HG02870 (cell line): ENCODE data around the gene CHADL.

Experiments
- ATAC-seq: cut with Tn5 transposase; IDR thresholded peaks from one replicate; pipeline ENCODE4 v1.9.1; 2021; ENCODE audit warnings: mild to moderate bottlenecking, moderate library complexity; ENCODE audit not compliant: unreplicated experiment

The CHADL gene

DNA sequence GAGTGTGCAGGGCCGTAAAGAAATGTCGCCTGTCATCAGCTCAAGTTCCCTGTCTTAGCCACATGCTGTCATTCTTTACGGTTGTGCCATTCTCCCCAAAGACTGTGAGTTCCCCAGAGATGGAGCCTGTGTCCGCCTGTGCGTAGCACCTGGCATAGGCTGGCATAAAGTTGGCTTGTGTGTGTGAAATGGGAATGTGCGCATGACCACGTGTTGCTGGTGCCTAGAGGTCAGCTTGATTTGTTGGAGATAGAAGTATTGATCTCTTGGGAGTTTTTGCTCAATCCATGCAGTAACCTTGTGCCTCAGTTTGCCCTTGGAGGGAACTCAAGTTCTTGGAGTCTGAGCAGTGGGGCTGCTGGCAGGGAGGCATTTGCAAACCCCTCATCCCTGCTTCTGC lies 9.4 kb downstream of the CHADL start:
- no peak for ATAC-seq

DNA sequence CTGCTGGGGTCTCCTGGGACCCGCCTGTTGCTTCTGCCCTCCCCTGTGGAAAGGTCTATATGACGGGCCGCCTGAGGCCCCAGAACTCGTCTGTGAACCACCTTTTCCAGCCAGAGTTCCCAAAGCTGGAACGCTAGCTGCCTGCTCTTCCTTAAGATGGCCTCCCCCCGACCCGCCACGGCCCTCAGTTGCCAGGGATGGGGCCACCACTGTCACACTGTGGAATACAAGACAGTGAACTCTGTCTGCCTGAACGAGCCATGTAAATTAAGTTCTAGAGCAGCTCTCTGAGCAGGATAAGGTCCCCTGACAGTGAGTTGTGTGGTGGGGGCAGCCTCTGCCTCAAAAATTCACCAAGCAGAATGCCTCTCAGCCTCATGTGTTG lies 10.3 kb downstream of the CHADL start:
- no peak for ATAC-seq

DNA sequence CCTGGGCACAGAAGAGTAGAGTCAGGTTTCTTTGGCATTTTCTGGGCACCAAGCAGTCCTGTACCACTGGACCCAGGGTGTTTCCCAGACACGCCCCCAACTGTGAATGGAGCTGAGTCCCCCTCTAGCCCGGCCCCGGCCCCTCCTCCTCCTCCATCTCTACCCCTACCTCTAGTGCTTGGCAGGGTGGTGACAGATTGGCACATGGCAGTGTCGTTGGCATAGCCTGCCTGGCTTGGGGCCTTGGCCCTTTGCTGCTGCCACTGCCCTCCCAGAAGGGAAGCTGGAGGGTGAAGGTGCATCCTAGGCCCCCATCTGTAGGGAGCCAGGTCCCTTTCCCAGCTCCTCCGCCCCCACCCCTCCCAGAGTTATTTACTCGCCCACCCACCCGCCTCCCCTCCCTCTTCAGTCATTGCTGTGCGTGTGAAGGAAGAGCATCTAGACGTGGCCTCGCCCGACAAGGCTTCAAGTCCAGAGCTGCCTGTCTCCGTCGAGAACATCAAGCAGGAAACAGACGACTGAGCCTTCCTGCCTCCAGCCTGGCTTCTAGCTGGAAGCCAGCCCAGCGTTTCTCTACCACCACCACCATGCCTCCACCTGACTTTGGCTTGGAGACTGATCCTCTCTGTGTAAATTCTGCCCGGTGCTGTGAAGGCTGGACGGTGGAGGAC lies 10.9 kb downstream of the CHADL start:
- ATAC-seq, result no peak

DNA sequence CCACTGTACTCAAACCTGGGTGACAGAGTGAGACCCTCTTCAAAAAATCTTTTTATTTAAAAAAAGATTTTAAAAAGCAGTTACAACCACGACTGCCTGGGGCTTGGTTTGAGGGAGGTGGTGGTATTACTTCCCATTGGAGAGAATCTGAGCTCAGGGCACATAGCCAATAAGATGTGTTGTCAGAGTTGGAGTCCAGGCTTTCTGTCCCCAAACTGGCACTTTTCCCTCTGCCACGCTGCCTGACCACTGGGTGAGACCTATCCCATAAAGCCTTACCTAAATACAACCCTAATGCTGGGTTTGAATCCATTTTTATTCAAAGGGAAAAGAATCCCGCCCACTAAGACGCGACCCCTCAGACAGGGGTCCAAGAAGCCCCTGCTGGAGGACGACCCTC lies 11.5 kb downstream of the CHADL start:
- no peak for ATAC-seq

DNA sequence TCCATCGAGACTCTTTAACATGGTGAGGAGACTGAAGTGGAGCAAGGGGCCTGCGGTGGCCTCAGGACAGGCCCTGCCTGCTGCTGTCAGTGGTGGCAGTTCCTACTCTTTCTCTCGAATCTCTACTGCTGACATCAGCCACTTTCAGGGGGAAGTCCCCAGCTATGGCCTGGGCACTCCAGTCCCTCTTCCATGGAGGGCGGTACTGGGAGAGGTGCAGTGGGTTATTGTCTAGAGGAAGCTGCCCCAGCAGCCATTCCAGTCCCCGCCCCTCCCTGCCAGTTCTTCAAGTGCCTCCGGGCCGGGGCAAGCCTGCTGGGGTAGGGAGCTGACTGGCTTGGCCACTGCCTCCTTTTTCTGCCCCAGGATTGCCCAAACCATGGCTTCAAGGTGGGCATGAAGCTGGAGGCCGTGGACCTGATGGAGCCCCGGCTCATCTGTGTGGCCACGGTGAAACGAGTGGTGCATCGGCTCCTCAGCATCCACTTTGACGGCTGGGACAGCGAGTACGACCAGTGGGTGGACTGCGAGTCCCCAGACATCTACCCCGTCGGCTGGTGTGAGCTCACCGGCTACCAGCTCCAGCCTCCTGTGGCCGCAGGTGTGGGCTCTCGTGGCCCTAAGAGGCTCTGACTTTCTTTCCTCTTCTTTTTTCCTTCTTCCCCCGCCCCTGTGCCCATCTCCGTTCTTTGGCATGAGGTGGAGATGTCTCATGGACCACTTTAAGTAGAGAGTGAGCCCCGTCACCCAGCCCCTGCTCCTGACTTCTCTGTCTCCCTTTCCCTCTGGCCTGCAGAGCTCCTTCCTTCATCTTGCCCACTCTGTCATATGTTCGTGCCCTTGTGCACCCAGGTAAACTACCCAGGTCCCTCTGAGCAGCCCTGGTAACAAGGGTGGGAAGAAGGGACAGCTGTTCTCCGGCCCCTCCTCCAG lies 13.7 kb downstream of the CHADL start:
- no peak for ATAC-seq

DNA sequence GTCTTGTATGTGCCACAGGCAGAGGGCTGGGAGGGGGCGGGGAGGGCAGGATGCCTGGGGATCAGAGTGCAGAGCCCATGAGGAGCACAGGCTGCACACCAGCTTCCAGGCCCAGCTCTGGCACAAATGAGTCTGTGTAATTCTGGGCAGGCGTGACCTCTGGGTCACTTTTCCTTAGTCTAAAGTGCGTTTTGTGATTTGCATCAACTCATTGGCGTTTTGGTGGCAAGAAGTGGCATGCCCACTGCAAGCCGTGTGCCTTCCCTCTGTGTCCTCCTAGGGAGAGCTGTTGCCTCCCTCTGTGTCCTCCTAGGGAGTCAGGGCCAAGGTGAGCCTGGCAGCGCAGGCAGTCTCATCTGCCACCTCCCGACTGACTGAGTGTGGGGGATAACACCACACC lies 17.2 kb downstream of the CHADL start:
- ATAC-seq, result no peak

DNA sequence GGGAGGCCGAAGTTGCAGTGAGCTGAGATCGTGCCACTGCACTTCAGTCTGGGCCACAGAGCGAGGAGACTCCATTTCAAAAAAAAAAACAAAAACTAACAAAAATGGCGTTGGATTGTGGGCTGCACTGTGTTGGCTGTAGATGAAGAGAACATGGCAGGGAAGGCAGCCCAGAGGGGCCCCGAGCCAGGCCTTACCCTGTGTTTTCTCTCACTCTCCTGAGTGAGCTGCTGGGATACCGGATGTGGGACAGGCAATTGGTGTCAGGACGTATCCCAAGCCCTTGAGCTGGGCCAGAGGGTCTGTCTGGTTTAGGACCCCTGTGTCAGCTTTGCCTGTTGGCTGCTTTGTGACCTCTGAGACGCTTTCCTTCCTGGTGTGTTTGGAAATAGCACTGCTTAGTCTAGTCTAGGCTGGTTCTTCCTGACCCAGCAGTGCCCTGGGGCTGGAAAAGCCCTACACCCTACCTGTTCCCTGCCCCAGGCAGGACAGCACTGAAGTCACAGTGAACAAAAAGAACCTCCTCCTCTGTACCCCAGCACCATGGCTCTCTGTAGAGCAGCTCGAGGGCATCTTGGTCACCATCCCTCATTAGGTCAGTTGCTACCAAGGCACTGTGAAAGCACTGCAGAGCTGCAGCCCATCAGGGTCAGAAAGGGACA lies 17.8 kb downstream of the CHADL start:
- ATAC-seq, result no peak

DNA sequence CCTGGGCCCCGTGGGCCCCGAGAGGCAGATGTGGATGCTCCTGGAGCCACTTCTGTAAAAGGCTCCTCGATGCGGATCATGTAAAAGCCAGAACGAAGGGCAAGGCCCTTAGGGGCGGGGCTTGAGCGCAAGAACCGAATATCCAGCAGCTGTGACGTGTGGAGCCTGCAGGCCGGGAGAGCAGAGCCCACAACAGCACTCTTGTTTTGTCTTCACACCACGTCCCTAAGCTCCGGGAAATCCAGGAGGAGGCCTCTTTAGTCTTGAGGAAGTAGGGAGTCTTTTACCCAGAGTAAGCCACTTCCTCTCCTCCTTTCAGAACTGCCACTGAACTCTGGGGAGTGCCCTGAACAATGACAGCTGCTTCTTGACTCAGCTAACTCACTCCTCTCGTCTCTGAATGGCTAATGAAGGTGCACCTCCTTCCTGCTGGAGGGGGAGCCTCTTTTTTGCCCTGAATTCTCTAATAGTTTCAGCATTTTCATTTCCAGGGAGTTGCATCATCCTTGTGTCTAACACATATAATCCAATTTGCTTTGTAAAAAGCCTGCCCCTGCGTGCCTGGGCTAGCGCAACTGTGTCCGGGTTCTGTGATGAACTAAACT lies 23.1 kb downstream of the CHADL start:
- peak; percentile 65 for ATAC-seq

DNA sequence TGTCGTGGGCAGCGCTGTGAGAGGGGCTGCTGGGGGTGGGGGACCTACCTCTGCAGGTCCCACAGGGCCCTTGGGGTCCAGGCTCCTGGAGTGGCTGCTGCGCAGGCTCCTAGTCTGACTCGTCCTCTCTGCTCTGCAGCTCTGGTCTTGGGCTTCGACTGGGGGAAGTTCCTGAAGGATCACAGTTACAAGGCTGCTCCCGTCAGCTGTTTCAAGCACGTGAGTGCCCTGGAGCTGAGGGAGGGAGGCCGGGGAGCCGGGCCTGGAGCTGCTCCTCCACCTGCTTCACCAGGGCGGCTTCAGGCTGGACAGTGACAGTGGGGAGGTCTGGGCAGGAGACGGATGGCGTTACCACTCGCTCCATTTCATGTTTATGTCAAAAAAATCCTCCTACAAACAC lies 23.7 kb downstream of the CHADL start:
- ATAC-seq, result no peak

DNA sequence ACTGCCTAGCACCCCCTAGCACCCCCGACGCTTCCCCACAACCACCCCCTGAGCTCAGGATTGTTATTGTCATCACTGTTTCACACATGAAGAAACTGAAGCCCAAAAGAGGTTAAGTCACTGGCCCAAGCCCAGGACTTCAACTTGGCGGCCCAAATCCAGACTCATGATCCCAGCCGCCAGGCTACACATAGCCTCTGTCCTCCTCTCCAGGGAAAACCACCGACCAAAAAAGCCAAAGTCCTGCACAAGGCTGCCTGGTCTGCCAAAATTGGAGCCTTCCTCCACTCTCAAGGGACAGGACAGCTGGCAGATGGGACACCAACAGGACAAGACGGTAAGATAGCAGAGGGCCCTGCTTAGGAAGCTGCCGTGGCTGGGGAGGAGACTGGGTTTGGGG lies 24.8 kb downstream of the CHADL start:
- ATAC-seq, result no peak

DNA sequence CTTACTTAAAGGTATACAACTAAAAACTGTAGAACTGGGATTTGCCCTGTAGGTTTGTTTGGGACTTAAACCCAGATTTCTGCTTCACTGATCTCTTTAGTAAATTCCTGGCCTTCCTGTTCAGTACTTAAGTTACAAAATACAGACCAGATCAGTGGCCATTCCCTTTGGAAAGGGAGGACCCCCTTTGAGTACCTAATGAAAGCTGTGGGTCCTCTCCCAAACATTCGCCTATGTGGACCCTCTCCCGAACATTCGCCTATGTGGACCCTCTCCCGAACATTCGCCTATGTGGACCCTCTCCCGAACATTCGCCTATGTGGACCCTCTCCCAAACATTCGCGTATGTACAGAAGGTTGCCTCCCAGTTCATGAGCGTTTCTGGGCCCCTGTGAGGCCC lies 25.3 kb downstream of the CHADL start:
- ATAC-seq, result no peak

DNA sequence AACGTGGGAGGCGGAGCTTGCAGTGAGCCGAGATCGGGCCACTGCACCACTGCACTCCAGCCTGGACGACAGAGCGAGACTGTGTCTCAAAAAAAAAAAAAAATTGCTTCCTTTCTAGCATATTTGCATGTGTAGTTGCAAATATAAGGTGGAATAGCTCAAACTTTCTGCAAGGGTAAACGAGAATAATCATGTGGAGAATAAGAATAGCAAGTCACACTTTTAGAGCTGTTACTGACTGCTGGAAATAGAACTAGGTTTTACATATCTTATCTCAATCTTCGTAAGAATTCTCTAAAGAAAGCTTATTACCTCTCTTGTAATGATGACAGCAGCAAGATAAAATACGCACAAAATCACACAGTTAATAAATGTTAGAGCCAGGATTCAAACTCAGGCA lies 34.0 kb downstream of the CHADL start:
- ATAC-seq, result no peak

DNA sequence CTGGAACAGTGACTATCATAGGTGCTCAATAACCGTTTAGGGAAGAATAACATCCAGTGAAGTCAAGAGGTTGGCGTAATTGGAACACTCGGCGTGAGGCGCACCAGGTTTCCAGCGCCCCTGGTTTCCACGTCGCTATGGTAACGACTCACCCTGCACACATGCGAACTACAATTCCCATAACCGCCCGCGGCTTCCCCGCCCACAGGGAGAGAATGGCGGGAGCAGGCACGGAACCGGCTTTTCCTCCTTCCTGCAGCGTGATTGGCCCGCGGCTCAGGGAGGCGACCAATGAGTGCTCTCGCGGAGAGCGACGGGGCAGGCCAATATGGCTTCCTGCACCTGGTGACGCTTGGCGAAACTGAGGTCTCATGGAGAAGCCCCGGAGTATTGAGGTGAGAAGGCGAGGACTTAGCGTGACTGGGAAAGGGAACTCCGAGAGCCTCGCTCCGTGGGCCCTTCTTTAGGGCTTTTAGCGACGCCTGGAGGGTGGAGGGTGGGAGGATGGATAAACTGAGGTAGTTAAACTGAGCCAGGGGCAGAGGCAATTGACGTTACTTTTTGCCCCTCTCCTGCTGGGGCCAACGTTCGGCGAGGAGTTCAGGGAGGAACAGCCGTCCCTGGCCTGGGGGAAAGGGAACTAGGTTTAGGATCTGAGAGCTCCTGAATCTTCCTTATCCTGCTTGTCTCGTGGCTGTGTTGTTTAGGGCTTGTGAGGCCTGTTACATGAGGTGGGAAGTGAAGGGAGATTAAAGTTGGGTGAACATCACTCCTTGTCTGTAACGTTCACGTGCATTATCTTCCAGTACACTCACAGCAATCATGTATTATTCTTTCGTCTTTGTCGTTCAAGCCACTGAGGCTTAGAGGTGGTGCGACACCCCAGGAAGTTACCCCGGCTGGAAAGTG lies 35.5 kb downstream of the CHADL start, which contains the start of gene L3MBTL2:
TSS of gene L3MBTL2 (plus strand) at position 321 of the 909 bp plus-strand sequence. CDS start at position 372, 51 bp downstream.
- peak; percentile 96 for ATAC-seq

DNA sequence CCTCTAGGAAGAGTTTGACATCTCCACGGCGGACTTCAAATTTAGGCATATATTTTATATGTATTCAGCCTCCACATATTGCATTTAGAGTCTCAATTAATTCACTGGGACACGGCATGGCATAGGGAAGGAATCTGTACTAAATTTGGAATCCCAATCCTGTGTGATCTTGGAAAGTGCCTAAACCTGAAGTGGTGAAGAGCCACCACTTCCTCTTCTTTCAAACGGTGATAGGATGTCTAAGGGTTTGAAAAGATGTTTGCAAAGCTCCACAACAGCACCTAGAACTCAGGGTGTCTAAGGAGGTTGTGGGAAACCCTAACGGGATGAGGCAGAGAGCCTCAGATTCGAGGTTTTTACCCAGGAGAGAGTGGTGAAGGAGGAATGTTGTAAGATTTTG lies 36.7 kb downstream of the CHADL start:
- ATAC-seq, result no peak

DNA sequence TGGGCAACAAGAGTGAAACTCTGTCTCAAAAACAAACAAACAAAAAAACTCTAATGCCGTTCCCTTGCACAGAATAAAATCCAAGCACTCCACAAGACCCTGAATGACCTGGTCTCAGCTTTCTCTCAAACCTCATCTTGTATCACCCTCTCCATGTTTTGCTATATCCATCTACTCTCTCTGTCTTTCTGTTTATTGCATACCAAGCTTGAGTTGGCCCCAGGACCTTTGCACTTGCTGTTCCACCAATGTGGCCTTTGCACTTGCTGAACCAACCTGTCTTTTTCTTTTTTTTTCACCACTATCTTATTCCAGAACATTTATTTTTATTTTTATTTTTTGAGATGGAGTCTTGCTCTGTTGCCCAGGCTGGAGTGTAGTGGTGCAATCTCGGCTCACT lies 37.6 kb downstream of the CHADL start:
- ATAC-seq, result no peak

DNA sequence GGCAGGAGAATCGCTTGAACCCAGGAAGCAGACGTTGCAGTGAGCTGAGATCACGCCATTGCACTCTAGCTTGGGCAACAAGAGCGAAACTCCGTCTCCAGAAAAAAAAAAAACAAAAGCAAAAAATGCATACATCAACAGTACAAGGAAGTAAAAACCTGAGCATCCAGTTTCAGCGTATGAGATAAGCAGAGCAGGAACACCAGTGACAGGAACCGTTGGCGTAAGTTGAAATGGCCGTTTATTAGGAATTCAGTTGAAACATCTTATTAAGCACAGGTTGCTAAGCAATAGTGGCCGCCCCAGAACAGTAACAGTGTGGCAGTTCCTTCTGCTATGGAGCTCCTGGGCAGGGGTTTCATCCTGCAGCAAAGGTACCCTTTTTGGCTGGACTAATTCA lies 39.6 kb downstream of the CHADL start:
- no peak for ATAC-seq

DNA sequence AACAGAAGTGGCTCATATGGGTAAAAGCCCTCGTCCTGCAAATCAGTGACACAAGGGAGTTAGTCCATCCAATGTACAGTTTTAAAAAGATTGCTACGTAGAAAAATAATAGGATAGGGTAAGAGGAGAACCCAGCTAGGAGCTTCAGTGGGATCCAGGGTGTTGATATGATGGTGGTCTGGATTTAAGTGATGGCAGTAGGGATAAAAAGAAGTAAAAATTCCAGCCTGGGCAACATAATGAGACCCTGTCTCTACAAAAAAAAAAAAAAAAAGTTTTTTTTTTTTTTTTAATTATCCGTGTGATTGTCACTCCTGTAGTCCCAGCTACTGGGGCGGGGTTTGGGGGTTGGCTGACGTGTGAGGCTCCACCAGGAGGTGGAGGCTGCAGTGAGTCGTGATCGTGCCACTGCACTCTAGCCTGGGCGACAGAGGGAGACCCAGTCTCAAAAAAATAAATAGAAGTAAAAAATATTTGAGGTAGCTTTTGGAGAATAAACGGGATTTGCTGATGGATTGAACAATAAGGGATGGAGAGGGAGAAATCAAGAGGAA lies 42.6 kb downstream of the CHADL start:
- no peak for ATAC-seq

DNA sequence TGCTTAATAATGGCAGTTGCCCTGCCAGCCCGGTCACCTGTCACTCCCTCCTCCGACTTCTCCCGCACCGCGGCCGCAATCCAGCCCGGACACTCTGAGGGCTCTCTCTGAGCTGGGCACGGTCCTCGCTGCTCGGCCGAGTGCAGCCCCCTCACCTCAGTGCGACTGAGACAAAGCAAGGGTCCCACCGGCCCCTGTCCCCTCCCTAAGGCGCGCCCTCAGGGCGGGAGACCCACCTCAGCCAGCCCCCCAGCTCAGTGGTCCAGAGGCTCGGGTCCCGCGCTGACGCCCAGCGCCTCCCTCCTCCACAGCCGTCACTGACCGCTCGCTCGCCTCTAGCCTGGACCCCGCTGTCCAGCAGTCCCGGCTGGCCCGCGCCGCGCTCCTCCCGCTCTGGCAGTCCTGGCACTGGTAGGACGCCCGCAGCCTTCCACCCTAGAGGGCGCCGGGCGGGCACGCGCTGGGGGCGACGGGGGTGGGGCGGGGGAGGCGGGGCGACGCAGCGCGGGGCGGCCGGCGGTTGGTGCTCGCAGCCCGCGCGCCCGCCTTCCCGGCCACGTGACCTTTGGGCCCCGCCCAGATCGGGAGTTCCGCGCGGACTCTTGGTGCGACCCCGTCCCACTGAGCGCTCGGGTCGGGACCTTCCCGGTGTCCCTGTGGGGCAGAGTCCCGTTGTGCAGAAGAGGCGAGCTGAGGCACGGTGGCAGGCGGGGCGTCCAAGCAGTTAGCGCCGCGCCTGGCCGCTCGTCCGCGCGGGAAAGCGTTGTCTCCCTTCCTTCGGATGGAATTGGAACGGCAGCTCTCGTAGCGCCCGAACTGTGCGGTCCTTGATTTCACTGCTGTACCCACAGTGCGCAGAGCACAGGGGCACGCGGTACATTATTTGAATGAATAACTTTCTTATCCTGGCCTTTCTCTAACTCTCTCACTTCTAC lies 43.4 kb downstream of the CHADL start:
- peak; percentile 75 for ATAC-seq

DNA sequence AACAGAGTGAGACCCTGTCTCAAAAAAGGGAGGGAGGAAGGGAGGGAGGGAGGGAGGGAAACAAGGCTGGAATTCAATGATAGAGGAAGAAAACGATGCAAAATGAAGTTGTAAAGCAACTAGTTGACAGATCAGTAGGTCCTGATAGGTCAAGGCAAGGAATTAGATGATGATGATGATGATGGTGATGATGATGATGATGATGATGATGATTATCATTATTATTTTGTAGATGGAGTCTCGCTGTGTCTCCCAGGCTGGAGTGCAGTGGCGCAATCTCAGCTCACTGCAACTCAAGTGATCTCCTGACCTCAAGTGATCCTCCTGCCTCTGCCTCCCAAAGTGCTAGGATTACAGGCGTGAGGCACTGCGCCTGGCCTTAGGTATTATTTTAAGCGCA lies 46.9 kb downstream of the CHADL start:
- no peak for ATAC-seq
